ENCODE measurements around the gene ACTMAP.

GRCh38 chr19:40700083-40700482 is 50.2 kb downstream of the ACTMAP start:
- TF ChIP-seq BMI1 (IDR thresholded peaks at IDR 0.05; ENCODE audit: low read length) = no peak
- no peak for TF ChIP-seq CTCF (IDR thresholded peaks at IDR 0.05 in 2 of 3, conservative IDR thresholded peaks at IDR 0.05 in 1 of 3; ENCODE audit: insufficient read depth in 2 of 3, low read depth in 1 of 3, low read length in 3 of 3)
- no peak for TF ChIP-seq SP1 (CRISPR knock-in tag; IDR thresholded peaks at IDR 0.05)
- TF ChIP-seq KDM5B (IDR thresholded peaks at IDR 0.05; ENCODE audit: insufficient replicate concordance, low read depth, low read length) = no peak

Measured in K562 (cell line).